M059J (cell line): ENCODE measurements around the gene LARGE1. TPM values are rescaled to one million over a fixed set of nuclear protein-coding genes. Genes with fewer than 3 reads are reported as not detected.

Experiments used
- DNase-seq: peaks from one replicate; pipeline ENCODE4 v3.0.0-alpha.2; 2012; ENCODE audit warnings: low read depth
- total RNA-seq: library from RNA; depleted of rRNA; stranded (reverse); fragments of >200 nt; shearing (Covaris generic); gene quantifications from 2 replicates; pipeline ENCODE4 v1.2.3, GENCODE V29; 2014

The LARGE1 gene
- total RNA-seq, 1 experiment from 2014 or later = 3.4 TPM

GRCh38 chr22:33324228-33324627 lies 596.0 kb downstream of the LARGE1 start:
- no peak for DNase-seq

GRCh38 chr22:33321466-33321865 lies 598.8 kb downstream of the LARGE1 start:
- DNase-seq = no peak

GRCh38 chr22:33315954-33316353 lies 604.3 kb downstream of the LARGE1 start:
- DNase-seq = no peak

GRCh38 chr22:33315117-33315516 lies 605.2 kb downstream of the LARGE1 start:
- DNase-seq = no peak

GRCh38 chr22:33314316-33314715 lies 606.0 kb downstream of the LARGE1 start:
- DNase-seq = no peak

GRCh38 chr22:33303099-33303498 lies 617.2 kb downstream of the LARGE1 start:
- DNase-seq = no peak

- no peak for DNase-seq
These were observed 617.7 kb downstream of the LARGE1 start for GRCh38 chr22:33302549-33302948.

GRCh38 chr22:33302049-33302545 lies 618.2 kb downstream of the LARGE1 start:
- peak; percentile 41 for DNase-seq

- no peak for DNase-seq
These were observed 620.1 kb downstream of the LARGE1 start for GRCh38 chr22:33300165-33300564.

GRCh38 chr22:33299245-33299956 lies 620.9 kb downstream of the LARGE1 start:
- no peak for DNase-seq

- no peak for DNase-seq
These were observed 623.3 kb downstream of the LARGE1 start for GRCh38 chr22:33296941-33297340.

GRCh38 chr22:33288078-33288477 lies 632.2 kb downstream of the LARGE1 start:
- DNase-seq = no peak

GRCh38 chr22:33275073-33275443 lies 645.2 kb downstream of the LARGE1 start:
- no peak for DNase-seq

- DNase-seq = no peak
These were observed 645.8 kb downstream of the LARGE1 start for GRCh38 chr22:33274214-33275072.

- no peak for DNase-seq
These were observed 647.4 kb downstream of the LARGE1 start for GRCh38 chr22:33272871-33273270.

GRCh38 chr22:33272180-33272579 lies 648.1 kb downstream of the LARGE1 start:
- no peak for DNase-seq

- DNase-seq = peak; percentile 1
These were observed 648.7 kb downstream of the LARGE1 start for GRCh38 chr22:33271390-33272161.

- no peak for DNase-seq
These were observed 649.7 kb downstream of the LARGE1 start for GRCh38 chr22:33270596-33270995.

GRCh38 chr22:33261699-33262098 lies 658.6 kb downstream of the LARGE1 start:
- DNase-seq = no peak

GRCh38 chr22:33260498-33260897 lies 659.8 kb downstream of the LARGE1 start:
- DNase-seq = no peak

GRCh38 chr22:33255791-33256190 lies 664.5 kb downstream of the LARGE1 start:
- no peak for DNase-seq

- DNase-seq = no peak
These were observed 671.3 kb downstream of the LARGE1 start for GRCh38 chr22:33248948-33249347.
